Fibroblast of lung (primary cell): Measurements from ENCODE around the gene FBLN1. TPM values are rescaled to one million over a fixed set of nuclear protein-coding genes. Genes with fewer than 3 reads are reported as not detected.

Experiments
- DNase-seq, 2 donors: peaks; one replicate each; pipeline versions ENCODE4 v3.0.0 to v3.0.0-alpha.2; 2010; ENCODE audit warnings: low read depth in 2 of 2
- H2AFZ ChIP-seq: 2 replicates; pipeline ENCODE4 v1.5.1; 2012; ENCODE audit warnings: low read length, control low read depth, inconsistent platforms
- H3K27ac ChIP-seq: 2 replicates; pipeline ENCODE4 v1.5.1; 2011; ENCODE audit warnings: low read length, control low read depth; ENCODE audit not compliant: insufficient read depth
- H3K27me3 ChIP-seq: 2 replicates; pipeline ENCODE4 v1.5.1; 2011; ENCODE audit warnings: mild to moderate bottlenecking, low read length; ENCODE audit not compliant: control insufficient read depth, insufficient read depth
- H3K36me3 ChIP-seq: 2 replicates; pipeline ENCODE4 v1.5.1; 2011; ENCODE audit warnings: low read length; ENCODE audit not compliant: control insufficient read depth, insufficient read depth
- H3K4me1 ChIP-seq: 2 replicates; pipeline ENCODE4 v1.5.1; 2011; ENCODE audit warnings: low read length; ENCODE audit not compliant: control insufficient read depth, insufficient read depth; ENCODE audit errors: extremely low read depth
- H3K4me2 ChIP-seq: 2 replicates; pipeline ENCODE4 v1.5.1; 2011; ENCODE audit warnings: low read length, control low read depth; ENCODE audit not compliant: insufficient read depth; ENCODE audit errors: extremely low read depth
- H3K4me3 ChIP-seq, 4 experiments: fragments of 200-600 bp in 1 of 4; sonication (generic) in 1 of 4; replicated peaks in 1 of 4; 2 replicates each; pipeline ENCODE4 v1.5.1; 2011 to 2016; ENCODE audit warnings: low read length in 4 of 4, low read depth in 3 of 4, mild to moderate bottlenecking in 3 of 4, control low read depth in 2 of 4, inconsistent platforms in 1 of 4, mixed read lengths in 1 of 4; ENCODE audit not compliant: insufficient read depth in 1 of 4; ENCODE audit errors: control extremely low read depth in 1 of 4
- H3K79me2 ChIP-seq: 2 replicates; pipeline ENCODE4 v1.5.1; 2012; ENCODE audit warnings: mild to moderate bottlenecking, low read length, inconsistent platforms; ENCODE audit not compliant: control insufficient read depth, insufficient read depth
- H3K9ac ChIP-seq: 2 replicates; pipeline ENCODE4 v1.5.1; 2011; ENCODE audit warnings: mild to moderate bottlenecking, low read length, control low read depth; ENCODE audit not compliant: insufficient read depth
- H3K9me3 ChIP-seq: 2 replicates; pipeline ENCODE4 v1.5.1; 2012; ENCODE audit warnings: low read depth, low read length; ENCODE audit not compliant: control insufficient read depth, insufficient read depth
- H4K20me1 ChIP-seq: 2 replicates; pipeline ENCODE4 v1.5.1; 2011; ENCODE audit warnings: low read length; ENCODE audit not compliant: control insufficient read depth, insufficient read depth; ENCODE audit errors: extremely low read depth
- CTCF ChIP-seq, 2 donors: IDR thresholded peaks in 1 of 2; conservative IDR thresholded peaks in 1 of 2; 1 replicate in 1 of 2; 2 replicates in 1 of 2; pipeline ENCODE4 v1.5.1; 2011 to 2012; ENCODE audit warnings: low read length in 2 of 2, control low read depth in 1 of 2, inconsistent platforms in 1 of 2, low read depth in 1 of 2, mild to moderate bottlenecking in 1 of 2
- EZH2 ChIP-seq: IDR thresholded peaks from 2 replicates; pipeline ENCODE4 v1.5.1; 2012; ENCODE audit warnings: low read length, control low read depth, mild to moderate bottlenecking; ENCODE audit errors: missing control alignments
- polyA plus RNA-seq, 2 donors: library from polyadenylated mRNA; depleted of rRNA in 1 of 2; stranded (reverse) in 1 of 2; unstranded in 1 of 2; fragments of >200 nt; gene quantifications; 2 replicates each; pipeline ENCODE4 v1.2.1, GENCODE V29; 2011 to 2012; ENCODE audit warnings: missing spikeins in 1 of 2
- total RNA-seq: library from RNA; depleted of rRNA; stranded (reverse); fragments of >200 nt; gene quantifications from 2 replicates; pipeline ENCODE4 v1.2.1, GENCODE V29; 2014

The FBLN1 gene
- total and polyA plus RNA-seq, 2 donors (not counting 1 experiment from before 2014, with no cell fraction given), result 134 to 270 TPM

GRCh38 chr22:45527456-45527855 is 24.8 kb downstream of the FBLN1 start:
- DNase-seq, result no peak
- Histone ChIP-seq H3K4me3 (no peak overlapping the region), H3K4me1 (peaks cover 11% of the 10 kb centered on the region)

GRCh38 chr22:45528046-45528445 is 25.4 kb downstream of the FBLN1 start:
- Histone ChIP-seq H3K79me2 (no peaks in the 10 kb centered on the region), H3K36me3 (peaks cover 5% of the 10 kb centered on the region), H3K4me2 (no peak overlapping the region), H3K27ac (no peak overlapping the region), H3K9ac (no peak overlapping the region), H3K27me3 (no peaks in the 10 kb centered on the region), H3K4me3 (no peak overlapping the region), H4K20me1 (no peaks in the 10 kb centered on the region), H3K9me3 (no peaks in the 10 kb centered on the region), H2AFZ (no peak overlapping the region), H3K4me1 (peaks cover 11% of the 10 kb centered on the region)
- peak in 1 of 2 donors; percentile 69 for DNase-seq
- TF ChIP-seq CTCF (conservative IDR thresholded peaks at IDR 0.05 in 1 of 2, IDR thresholded peaks at IDR 0.05 in 1 of 2; ENCODE audit: low read depth in 1 of 2, low read length in 2 of 2), result no peak
- no peak for TF ChIP-seq EZH2

More at GRCh38 chr22:45527456-45527855, 24.8 kb downstream of the FBLN1 start:
- no peak overlapping the region for H3K9ac ChIP-seq
- H3K4me2 ChIP-seq, result no peak overlapping the region
- H3K79me2 ChIP-seq, result no peaks in the 10 kb centered on the region
- no peaks in the 10 kb centered on the region for H3K27me3 ChIP-seq
- H3K9me3 ChIP-seq, result no peaks in the 10 kb centered on the region
- no peaks in the 10 kb centered on the region for H4K20me1 ChIP-seq
- no peak overlapping the region for H3K27ac ChIP-seq
- H2AFZ ChIP-seq, result no peak overlapping the region
- H3K36me3 ChIP-seq, result peaks cover 4% of the 10 kb centered on the region
- TF ChIP-seq EZH2 (no peak), CTCF (conservative IDR thresholded peaks at IDR 0.05 in 1 of 2, IDR thresholded peaks at IDR 0.05 in 1 of 2; ENCODE audit: low read depth in 1 of 2, low read length in 2 of 2) (no peak)

- Histone ChIP-seq H3K4me1 (peaks cover 11% of the 10 kb centered on the region), H3K79me2 (no peaks in the 10 kb centered on the region), H2AFZ (no peak overlapping the region), H4K20me1 (no peaks in the 10 kb centered on the region), H3K4me2 (no peak overlapping the region), H3K27me3 (no peaks in the 10 kb centered on the region), H3K4me3 (no peak overlapping the region), H3K9me3 (no peaks in the 10 kb centered on the region), H3K36me3 (peaks cover 8% of the 10 kb centered on the region), H3K27ac (no peak overlapping the region), H3K9ac (no peak overlapping the region)
- peak in 1 of 2 donors; percentile 93 for DNase-seq
- no peak for TF ChIP-seq EZH2
- TF ChIP-seq CTCF (conservative IDR thresholded peaks at IDR 0.05 in 1 of 2, IDR thresholded peaks at IDR 0.05 in 1 of 2; ENCODE audit: low read depth in 1 of 2, low read length in 2 of 2), result no peak
Observed at GRCh38 chr22:45529105-45529504, 26.4 kb downstream of the FBLN1 start.
